Measurements from ENCODE around the gene SETDB1. TPM values are rescaled to one million over a fixed set of nuclear protein-coding genes. Genes with fewer than 3 reads are reported as not detected.

SETDB1 gene
- total and polyA plus RNA-seq, 5 donors from 2014 or later, result 9.4 to 48.7 (median 12.6) TPM

- peak; percentile 70 to 93 (median 73) for DNase-seq
- Histone ChIP-seq H3K27me3 (ENCODE audit: control insufficient read depth, insufficient read depth, low read length) (no peaks in the 10 kb centered on the region), H3K9me3 (ENCODE audit: control insufficient read depth in 2 of 2, low read length in 2 of 2) (no peaks in the 10 kb centered on the region), H3K27ac (ENCODE audit: insufficient read depth, low read length, poor library complexity, severe bottlenecking) (peak overlapping the region; percentile 75), H3K36me3 (ENCODE audit: control insufficient read depth, insufficient read depth, low read length) (no peaks in the 10 kb centered on the region), H3K4me1 (ENCODE audit: control insufficient read depth, insufficient read depth, low read length, poor library complexity, severe bottlenecking) (peaks cover 54% of the 10 kb centered on the region), H3K4me3 (ENCODE audit: low read depth, low read length) (peak overlapping the region; percentile 55)
- peak overlapping the region; percentile 95 to 97 (median 97) for H3K27ac Mint-ChIP-seq
- peaks cover 17 to 62% (median 43%) of the 10 kb centered on the region in 4 donors for H3K4me1 Mint-ChIP-seq
- H3K27me3 Mint-ChIP-seq, result peaks cover 11% of the 10 kb centered on the region
- peak; percentile 65 to 66 for ATAC-seq (ENCODE audit: low read depth in 2 of 2)
- H3K4me3 Mint-ChIP-seq, result peak overlapping the region; percentile 79 to 94 (median 88)
- no peaks in the 10 kb centered on the region for H3K36me3 Mint-ChIP-seq
- H3K9me3 Mint-ChIP-seq, result no peaks in the 10 kb centered on the region
Observed at GRCh38 chr1:150976879-150977694, 50.9 kb downstream of the SETDB1 start.

GRCh38 chr1:150979092-150980056 is 53.2 kb downstream of the SETDB1 start:
- Histone ChIP-seq H3K27ac (ENCODE audit: insufficient read depth, low read length, poor library complexity, severe bottlenecking) (no peak overlapping the region), H3K9me3 (ENCODE audit: control insufficient read depth in 2 of 2, low read length in 2 of 2) (no peaks in the 10 kb centered on the region), H3K36me3 (ENCODE audit: control insufficient read depth, insufficient read depth, low read length) (no peaks in the 10 kb centered on the region), H3K4me3 (ENCODE audit: low read depth, low read length) (peak overlapping the region; percentile 35), H3K4me1 (ENCODE audit: control insufficient read depth, insufficient read depth, low read length, poor library complexity, severe bottlenecking) (peaks cover 35% of the 10 kb centered on the region), H3K27me3 (ENCODE audit: control insufficient read depth, insufficient read depth, low read length) (no peaks in the 10 kb centered on the region)
- peak overlapping the region; percentile 45 to 62 (median 50) for H3K4me3 Mint-ChIP-seq
- H3K9me3 Mint-ChIP-seq, result no peaks in the 10 kb centered on the region
- no peaks in the 10 kb centered on the region for H3K36me3 Mint-ChIP-seq
- H3K27ac Mint-ChIP-seq, result peak overlapping the region; percentile 47 to 76 (median 62)
- H3K27me3 Mint-ChIP-seq, result peaks cover 11% of the 10 kb centered on the region
- peaks cover 17 to 44% (median 27%) of the 10 kb centered on the region in 4 donors for H3K4me1 Mint-ChIP-seq
- ATAC-seq (ENCODE audit: low read depth in 2 of 2) (peak; percentile 60 to 63), DNase-seq (peak; percentile 81 to 91 (median 87))

GRCh38 chr1:150981177-150981804 is 55.1 kb downstream of the SETDB1 start:
- DNase-seq (no peak), ATAC-seq (ENCODE audit: low read depth in 2 of 2) (no peak)
- Mint-ChIP-seq H3K4me1 (peaks cover 17 to 35% (median 24%) of the 10 kb centered on the region in 4 donors), H3K36me3 (no peaks in the 10 kb centered on the region), H3K9me3 (no peaks in the 10 kb centered on the region), H3K27ac (no peak overlapping the region), H3K27me3 (peaks cover 11% of the 10 kb centered on the region), H3K4me3 (no peak overlapping the region)
- Histone ChIP-seq H3K27ac (ENCODE audit: insufficient read depth, low read length, poor library complexity, severe bottlenecking) (no peak overlapping the region), H3K4me3 (ENCODE audit: low read depth, low read length) (no peak overlapping the region), H3K4me1 (ENCODE audit: control insufficient read depth, insufficient read depth, low read length, poor library complexity, severe bottlenecking) (peaks cover 23% of the 10 kb centered on the region), H3K36me3 (ENCODE audit: control insufficient read depth, insufficient read depth, low read length) (no peaks in the 10 kb centered on the region), H3K9me3 (ENCODE audit: control insufficient read depth in 2 of 2, low read length in 2 of 2) (no peaks in the 10 kb centered on the region), H3K27me3 (ENCODE audit: control insufficient read depth, insufficient read depth, low read length) (no peaks in the 10 kb centered on the region)

GRCh38 chr1:150981805-150982712 is 55.9 kb downstream of the SETDB1 start, which contains the start of gene ANXA9:
Gene ANXA9 (plus strand): TSS chr1:150982292. CDS start chr1:150983106, 814 bp downstream.
- H3K4me3 Mint-ChIP-seq, result no peak within 1 kb of the TSS
- H3K27me3 Mint-ChIP-seq, result peaks cover 11% of the 10 kb centered on the region
- H3K27ac ChIP-seq (ENCODE audit: insufficient read depth, low read length, poor library complexity, severe bottlenecking), result no peak within 1 kb of the TSS
- H3K9me3 Mint-ChIP-seq, result no peaks in the 10 kb centered on the region
- DNase-seq, result no peak
- no peaks in the 10 kb centered on the region for H3K9me3 ChIP-seq (ENCODE audit: control insufficient read depth in 2 of 2, low read length in 2 of 2)
- no peak for ATAC-seq (ENCODE audit: low read depth in 2 of 2)
- no peaks in the 10 kb centered on the region for H3K36me3 Mint-ChIP-seq
- H3K27ac Mint-ChIP-seq, result no peak within 1 kb of the TSS
- no peak within 1 kb of the TSS for H3K4me3 ChIP-seq (ENCODE audit: low read depth, low read length)
- peaks cover 15% of the 10 kb centered on the region for H3K4me1 ChIP-seq (ENCODE audit: control insufficient read depth, insufficient read depth, low read length, poor library complexity, severe bottlenecking)
- peaks cover 10 to 27% (median 16%) of the 10 kb centered on the region in 4 donors for H3K4me1 Mint-ChIP-seq
- H3K36me3 ChIP-seq (ENCODE audit: control insufficient read depth, insufficient read depth, low read length), result no peaks in the 10 kb centered on the region
- no peaks in the 10 kb centered on the region for H3K27me3 ChIP-seq (ENCODE audit: control insufficient read depth, insufficient read depth, low read length)

- Histone ChIP-seq H3K4me3 (ENCODE audit: low read depth, low read length) (no peak overlapping the region), H3K4me1 (ENCODE audit: control insufficient read depth, insufficient read depth, low read length, poor library complexity, severe bottlenecking) (no peaks in the 10 kb centered on the region), H3K9me3 (ENCODE audit: control insufficient read depth in 2 of 2, low read length in 2 of 2) (no peaks in the 10 kb centered on the region), H3K36me3 (ENCODE audit: control insufficient read depth, insufficient read depth, low read length) (no peaks in the 10 kb centered on the region), H3K27me3 (ENCODE audit: control insufficient read depth, insufficient read depth, low read length) (no peaks in the 10 kb centered on the region), H3K27ac (ENCODE audit: insufficient read depth, low read length, poor library complexity, severe bottlenecking) (no peak overlapping the region)
- no peaks in the 10 kb centered on the region for H3K4me1 Mint-ChIP-seq
- DNase-seq (no peak), ATAC-seq (ENCODE audit: low read depth in 2 of 2) (no peak)
- H3K36me3 Mint-ChIP-seq, result no peaks in the 10 kb centered on the region
- H3K9me3 Mint-ChIP-seq, result no peaks in the 10 kb centered on the region
- H3K4me3 Mint-ChIP-seq, result no peak overlapping the region
- H3K27ac Mint-ChIP-seq, result no peak overlapping the region
- H3K27me3 Mint-ChIP-seq, result no peaks in the 10 kb centered on the region
Observed at GRCh38 chr1:150985179-150985825, 59.1 kb downstream of the SETDB1 start.

GRCh38 chr1:150987924-150988323 is 61.8 kb downstream of the SETDB1 start:
- Mint-ChIP-seq H3K9me3 (no peaks in the 10 kb centered on the region), H3K4me1 (no peaks in the 10 kb centered on the region), H3K36me3 (no peaks in the 10 kb centered on the region), H3K27ac (peak overlapping the region in 1 of 3 donors; percentile 82), H3K4me3 (no peak overlapping the region), H3K27me3 (no peaks in the 10 kb centered on the region)
- no peaks in the 10 kb centered on the region for H3K9me3 ChIP-seq (ENCODE audit: control insufficient read depth in 2 of 2, low read length in 2 of 2)
- ATAC-seq (ENCODE audit: low read depth in 2 of 2) (no peak), DNase-seq (no peak)
- no peaks in the 10 kb centered on the region for H3K4me1 ChIP-seq (ENCODE audit: control insufficient read depth, insufficient read depth, low read length, poor library complexity, severe bottlenecking)
- H3K27me3 ChIP-seq (ENCODE audit: control insufficient read depth, insufficient read depth, low read length), result no peaks in the 10 kb centered on the region
- no peak overlapping the region for H3K27ac ChIP-seq (ENCODE audit: insufficient read depth, low read length, poor library complexity, severe bottlenecking)
- no peak overlapping the region for H3K4me3 ChIP-seq (ENCODE audit: low read depth, low read length)
- no peaks in the 10 kb centered on the region for H3K36me3 ChIP-seq (ENCODE audit: control insufficient read depth, insufficient read depth, low read length)

Measured in CD4-positive, CD25-positive, alpha-beta regulatory T cell (primary cell).